NCI-H1048 (cell line): Measurements from ENCODE around the gene SORD.
"Not testable (repeated sequence)": the region's sequence is repeated elsewhere in the genome, so short reads cannot be mapped to it uniquely, and the experiment has no call there.

ENCODE experiments used
- DNase-seq: peaks from one replicate; lab custom pipeline; 2025; lab: John Stamatoyannopoulos, UW

The SORD gene

DNA sequence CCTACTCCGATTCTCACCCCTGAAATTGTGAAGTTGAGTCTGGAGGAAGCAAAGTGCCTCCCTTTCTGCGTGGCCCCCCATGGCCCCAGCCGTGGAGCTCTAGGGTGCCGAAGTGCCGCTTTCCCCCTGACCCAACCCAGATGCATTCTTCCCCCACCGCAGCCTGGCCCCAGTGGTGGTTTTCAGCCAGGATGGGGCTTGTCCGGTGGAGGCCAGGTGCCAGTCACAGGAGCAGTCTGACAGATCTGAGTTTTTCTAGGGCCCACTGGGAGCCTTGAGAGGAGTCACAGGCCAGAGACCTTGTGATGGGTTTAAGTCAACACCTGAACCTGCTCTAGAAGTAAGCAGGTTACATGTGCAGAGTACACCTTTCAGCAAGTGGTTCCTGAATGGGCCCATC, 39.3 kb downstream of the SORD start:
- DNase-seq: not testable (repeated sequence)

DNA sequence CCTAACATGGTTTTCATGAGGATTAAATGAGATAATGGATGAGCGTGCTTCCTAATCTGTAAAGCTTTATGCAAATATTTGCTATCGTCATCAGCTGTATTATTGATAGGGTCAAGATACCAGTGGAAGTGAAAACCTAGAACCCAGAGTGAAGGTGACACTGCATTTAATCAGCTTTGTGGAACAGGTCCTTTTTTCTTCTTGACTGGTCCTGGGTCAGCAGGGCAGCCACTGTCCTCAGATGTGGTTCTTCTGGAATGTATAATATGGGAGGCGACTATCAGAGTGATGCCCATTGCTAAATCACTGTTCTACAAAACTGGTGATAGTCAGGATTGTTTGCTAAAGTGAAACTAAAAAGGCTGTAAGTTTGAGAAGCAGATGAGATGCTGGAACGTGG, 41.4 kb downstream of the SORD start:
- DNase-seq: no peak

DNA sequence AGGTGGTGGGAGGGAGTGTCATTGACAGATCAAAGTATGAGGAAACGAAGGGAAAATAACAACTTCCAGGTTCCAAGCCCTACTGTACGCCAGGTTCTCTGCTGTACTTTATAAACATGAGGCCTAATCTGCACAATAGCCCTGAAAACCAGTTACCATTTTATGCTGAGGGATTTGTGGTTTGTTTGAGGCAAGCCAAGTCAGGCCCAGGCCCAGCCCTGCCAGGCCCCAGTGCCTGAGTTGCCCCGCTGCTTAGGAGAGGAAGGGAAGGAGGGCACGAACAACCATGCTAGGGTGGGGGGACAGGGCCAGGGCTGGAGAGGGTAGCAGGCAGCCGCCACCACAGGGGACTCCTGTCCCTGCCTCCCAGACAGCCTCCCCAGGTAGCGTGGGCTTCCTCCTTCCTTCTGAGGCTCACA, 47.0 kb downstream of the SORD start:
- DNase-seq: not testable (repeated sequence)

DNA sequence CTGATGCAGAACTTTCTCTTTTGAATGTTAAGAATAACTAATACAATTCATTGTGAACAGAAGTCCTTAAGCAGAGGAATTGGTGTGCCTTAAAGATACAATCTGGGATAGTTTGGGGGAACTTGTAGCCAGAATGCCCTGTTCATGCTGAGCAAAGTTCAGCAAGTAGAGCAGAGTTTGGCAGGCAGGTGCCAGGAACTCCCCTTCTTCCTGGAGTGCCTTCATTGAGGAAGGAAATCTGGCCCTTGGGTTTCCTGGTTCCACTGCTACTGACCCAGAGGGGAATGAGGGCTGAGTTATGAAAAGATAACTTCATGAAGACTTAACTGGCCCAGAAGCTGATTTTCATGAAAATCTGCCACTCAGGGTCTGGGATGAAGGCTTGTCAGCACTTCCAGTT, 50.6 kb downstream of the SORD start:
- DNase-seq: not testable (repeated sequence)

DNA sequence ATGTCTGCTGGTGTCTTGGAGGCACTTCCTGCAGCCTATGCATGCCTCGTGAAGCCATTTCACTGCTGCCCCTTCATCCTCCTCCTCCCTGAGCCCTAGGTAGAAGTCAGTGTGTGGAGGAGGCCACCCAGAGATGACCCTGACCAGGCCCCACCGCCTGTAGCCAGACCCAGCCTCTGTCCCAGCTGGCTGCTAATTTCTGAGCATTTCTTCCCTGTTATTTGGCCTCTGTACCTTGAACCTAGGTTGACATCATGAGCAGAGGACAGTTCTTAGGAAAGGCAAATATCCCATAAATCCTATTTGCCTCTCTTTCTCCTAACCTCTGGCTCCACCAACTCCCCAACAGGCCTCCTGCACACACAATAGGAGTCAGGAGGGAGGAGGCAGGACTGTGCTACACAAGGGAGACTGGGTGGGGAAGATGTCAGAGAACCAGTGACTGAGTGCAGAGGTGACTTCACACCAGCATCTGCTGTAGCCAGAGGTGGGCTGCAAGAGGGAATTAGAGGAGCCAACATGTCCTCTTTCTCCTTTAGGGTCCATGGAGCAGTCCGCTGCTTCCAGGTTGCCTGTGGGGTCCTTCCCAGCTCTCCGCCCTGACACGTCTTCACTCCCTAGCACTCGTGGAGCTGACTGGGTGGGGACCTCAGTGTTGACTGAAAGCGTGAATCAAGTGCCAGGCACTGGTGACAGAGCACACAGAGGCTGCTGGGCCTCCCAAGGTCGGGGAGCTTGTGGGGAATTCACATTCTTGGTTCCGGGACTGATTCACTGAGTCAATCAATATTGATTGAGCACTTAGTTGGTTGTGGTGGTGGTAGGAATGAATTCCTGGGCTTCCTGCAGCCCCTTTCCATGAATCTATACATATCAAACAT, 52.7 kb downstream of the SORD start:
- DNase-seq: not testable (repeated sequence)

DNA sequence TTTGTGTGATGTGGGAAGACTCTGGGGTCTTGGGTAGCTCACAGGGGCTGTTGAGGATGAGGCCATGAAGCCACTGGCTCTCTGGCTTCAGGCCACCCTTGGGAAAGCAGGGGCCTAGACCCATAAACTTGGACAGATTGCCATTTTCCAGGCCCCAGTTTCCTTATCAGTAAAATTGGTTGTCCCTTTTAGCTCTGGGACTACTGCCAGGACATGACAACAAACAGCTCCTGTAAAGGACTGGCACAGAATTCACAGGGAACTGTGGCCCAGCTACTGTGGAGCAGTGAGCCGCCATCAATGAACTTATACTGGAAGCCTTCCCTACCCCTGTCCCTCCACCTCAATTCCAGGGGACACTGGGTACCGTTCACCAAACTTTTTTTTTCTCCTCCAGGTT, 54.4 kb downstream of the SORD start:
- DNase-seq: not testable (repeated sequence)

DNA sequence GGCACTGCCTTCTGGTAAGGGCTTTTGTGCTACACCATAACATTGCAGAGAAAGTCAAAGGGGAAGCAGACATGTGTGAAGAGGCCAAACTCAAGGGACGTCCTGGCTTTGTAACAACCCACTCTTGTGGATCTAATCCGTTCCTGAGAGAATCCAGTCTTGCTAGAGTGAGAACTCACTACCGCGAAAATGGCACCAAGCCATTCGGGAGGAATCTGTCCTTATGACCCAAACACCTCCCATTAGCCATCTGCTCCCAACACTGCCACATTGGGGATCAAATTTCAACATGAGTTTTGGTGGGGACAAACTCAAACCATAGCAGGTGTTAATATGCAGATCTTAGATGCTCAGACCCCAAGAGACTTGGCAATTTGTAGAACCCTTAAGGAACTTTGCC, 56.2 kb downstream of the SORD start:
- DNase-seq: not testable (repeated sequence)

DNA sequence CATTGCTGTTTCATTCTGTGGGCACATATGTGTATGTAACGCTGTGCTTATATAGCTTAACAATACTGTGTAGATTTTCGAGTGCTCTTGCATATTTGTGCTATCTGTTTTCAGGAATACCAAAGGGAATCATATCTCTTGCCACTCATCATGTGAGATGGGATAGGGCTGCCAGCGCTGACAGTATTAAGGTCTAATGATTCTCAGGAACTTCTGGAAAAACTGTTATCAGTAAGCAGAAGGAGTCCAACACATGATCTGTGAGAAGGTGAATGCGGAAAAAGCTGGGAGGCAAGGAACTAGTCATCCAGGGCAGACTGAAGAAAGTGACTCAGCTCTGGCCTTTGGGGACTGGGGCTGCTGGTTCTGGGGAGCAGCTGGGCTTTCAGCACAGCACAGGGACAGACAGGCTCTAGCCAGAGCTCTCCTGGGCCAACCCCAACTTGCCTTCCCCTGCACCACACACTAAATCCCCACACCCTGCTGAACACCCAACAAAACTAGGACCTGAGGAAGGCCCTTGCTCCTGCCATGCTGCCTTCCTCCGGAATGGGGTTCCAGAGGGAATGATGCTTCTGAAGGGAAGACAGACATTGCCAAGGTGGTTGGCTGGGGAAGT, 56.7 kb downstream of the SORD start:
- not testable (repeated sequence) for DNase-seq

DNA sequence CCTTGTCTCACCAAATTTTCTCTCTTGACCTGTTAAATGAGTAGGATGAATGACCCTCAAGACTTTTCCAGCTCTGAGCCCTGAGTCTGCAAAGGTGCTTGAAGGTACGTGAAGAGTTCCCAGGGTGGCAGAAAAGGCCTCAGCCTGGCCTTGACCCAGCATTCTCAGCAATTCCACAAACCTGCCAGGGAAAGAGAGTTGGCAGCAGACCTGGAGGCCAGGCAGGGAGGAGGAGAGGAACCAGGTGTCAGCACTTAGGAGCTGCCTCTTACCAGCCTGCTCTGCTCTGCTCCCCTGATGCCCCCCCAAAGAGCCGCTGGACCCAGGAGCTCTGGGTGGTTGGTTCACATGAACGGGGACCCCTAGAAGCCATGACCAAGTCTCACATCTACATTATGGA, 57.6 kb downstream of the SORD start:
- not testable (repeated sequence) for DNase-seq

DNA sequence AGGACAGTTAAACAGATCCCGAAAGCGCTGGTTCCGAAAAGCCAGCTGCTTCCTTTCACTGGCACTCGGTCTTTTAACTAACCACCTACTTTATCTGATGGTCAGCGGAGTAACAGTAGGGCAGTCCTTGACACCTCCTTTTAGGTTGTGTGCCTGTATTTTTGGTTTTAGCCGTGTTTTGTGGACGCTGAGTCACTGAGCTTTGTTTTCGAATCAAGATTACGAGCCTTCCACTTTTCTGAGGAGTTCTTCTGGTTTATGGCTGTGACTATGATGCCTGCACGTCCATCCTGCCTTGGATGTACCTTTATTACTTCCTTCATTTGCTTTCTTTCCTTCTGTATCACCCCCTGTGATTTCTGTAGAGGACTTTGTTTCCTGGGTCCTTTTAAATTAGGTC, 59.4 kb downstream of the SORD start:
- not testable (repeated sequence) for DNase-seq

DNA sequence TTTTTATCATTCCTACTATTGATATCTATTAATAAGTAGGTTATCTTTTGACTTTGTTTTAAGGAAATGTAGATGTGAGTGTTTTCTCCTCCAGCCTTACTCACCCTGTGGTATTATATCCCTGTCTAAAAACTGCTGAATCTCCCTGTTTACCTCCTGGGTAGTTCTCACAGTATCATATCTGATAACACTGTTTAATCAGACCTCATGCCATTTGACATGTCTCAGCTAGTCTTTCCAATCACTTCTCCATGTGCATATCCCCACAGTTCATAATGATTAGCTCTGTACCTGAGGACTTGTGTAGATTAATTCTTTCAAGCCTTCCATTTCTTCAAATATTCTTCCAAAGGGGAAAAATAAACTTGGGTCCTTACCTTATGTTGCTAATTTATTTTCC, 60.2 kb downstream of the SORD start:
- no peak for DNase-seq

DNA sequence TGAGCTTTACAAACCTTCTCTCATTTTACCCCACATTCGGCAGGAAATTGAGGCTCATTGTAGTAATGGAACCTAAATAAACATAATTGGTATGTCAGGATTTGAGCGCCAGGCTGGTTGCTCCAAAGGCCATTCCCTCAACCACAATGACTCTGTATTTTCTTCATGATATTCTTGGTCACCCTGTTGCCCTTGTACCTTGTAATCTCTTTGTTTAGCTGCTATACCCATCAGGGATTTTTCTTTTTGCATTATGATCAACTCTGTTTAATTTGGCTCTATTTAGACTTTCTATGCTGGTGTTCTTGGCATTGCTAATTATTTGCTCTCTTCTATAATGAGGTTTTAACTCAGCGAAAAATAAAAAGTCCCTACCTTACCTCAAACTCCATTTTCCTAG, 61.2 kb downstream of the SORD start:
- no peak for DNase-seq

DNA sequence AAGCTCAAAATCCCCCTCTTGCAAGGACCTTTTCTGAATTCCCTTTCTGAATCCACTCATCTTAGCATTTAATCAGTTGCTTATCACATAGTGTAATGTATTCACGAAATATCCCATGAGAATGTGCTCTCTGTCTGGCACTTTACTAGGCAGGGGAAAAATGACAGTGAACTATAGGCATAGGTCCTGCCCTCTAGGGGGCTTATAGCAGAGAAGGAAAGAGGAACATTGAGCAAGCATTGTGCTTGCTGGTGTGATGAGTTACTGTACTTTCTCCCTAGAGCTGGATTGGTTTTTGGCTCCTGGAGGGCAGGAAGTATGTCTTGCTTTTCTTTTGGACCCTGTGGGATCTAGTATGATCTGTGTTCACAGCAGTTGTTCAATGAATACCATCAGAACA, 64.5 kb downstream of the SORD start:
- DNase-seq: no peak

DNA sequence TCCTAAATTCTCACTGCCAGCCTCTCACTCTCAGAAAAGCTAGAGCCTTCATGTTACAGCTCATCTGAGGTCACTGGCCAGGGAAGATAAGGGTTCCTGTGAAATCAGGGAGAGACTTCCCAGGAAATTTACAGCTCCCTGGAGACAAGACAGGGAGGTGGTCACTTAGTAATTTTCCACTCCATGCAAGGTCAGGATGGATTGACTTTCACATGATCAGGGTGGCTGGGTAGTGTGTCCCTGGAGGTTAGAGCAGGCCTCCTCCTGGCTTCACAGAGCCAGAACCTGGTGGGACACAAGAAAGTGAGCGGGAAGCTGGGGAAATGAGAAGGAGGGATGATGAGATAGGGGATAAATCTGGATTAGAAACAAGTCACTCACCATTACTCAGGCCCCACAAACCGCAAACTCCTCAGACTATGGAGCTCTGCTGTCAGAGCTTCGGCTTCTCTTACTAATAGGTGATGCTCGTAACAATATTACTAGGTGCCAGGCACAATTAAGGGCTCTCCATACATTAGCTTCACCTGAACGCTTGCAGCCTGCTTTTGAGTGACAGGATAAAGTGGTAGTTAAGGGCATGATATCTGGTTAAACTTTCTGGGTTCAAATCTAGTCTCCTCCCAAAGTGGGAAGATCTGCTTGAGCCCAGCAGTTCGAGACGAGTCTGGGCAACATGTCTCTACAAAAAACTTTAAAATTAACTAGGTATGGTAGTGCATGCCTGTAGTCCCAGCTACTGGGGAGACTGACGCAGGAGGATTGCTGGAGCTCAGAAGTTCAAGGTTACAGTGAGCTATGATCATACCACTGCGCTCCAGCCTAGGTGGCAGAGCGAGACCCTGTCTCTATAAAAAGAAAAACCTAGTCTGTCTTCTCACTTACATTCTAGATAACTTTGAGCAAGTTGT, 66.1 kb downstream of the SORD start:
- DNase-seq: no peak

DNA sequence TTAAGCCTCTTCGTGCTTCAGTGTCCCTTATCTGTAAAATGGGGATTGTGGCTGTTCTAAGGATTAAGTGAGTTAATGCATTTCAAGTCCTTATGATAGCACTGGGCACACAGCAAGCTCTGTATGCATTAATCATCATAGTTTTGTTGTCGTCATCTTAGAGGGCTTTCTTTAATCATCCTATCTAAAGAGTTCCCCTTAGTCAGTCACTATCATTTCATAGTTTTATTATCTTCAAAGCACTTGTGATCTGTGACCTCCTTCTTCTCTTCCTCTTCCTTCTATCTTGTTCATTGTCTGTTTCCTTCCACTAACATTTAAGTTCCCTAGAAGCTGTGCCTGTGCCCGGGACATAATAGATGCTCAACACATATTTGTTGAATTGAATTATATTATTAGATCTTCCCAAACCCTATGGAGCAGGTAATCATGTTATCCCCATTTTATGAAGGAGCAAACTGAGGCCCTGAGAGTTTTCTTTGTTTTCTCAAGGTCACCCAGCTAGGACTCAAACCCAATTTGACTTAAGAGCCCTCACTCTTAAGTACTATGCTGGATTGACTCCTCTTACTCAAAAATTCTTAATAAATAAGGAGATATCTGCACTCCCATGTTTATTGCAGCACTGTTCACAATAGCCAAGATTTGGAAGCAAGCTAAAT, 66.8 kb downstream of the SORD start:
- DNase-seq: no peak

DNA sequence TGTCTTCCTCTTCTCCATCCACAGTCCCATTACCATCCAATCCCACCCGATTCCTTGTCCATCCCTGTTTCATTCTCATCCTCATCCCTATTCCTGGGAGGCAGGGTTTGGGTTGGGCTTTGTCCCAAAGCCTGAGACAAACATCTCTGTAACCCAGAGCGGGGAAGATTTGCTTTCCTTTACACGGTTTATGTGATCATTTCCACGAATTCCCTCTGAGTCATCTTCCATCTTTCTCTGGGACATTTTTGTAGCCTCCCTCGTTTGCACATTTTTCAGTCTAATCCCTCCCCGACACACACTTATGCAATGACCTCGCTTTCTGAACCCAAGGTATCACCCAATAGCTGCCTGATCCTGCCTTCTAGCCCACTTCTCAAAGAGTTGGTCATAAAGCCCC, 68.2 kb downstream of the SORD start:
- no peak for DNase-seq

DNA sequence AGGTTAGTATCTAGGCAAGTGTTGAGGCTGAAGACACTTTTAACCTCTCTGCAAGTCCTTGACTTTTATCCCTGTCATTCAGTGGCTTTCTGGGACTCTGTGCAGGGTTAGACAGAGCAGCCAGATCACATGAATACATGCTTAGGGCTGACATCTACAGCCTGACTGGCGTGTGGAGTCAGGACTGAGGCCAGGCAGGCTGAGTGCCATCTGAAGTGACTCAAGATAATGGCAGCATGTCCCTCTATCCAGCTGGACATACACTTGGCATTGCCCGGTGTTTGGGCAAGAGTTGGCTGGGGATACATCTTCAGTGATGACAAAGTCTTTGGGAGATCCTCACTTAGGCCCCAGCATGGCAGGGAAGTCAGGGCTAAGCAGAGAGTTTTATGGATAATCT, 68.6 kb downstream of the SORD start:
- no peak for DNase-seq

DNA sequence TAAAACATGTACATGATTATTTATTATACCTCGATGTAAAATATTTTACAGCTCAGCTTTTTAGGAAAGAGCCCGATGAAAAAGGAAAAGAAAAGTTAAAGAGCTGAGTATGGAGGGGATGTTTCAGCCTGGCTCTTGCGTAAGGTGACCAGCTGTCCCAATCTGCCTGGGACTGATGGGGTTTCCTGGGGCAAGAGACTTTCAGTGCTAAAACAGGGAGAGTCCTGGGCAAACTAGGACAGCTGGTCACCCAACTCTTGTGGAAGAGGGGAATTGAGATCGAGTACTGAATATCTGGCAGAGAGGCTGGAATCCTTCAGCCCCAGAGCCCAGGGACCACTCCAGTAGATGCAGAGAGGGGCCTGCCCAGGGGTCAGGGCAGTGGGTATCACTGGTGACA, 70.0 kb downstream of the SORD start:
- no peak for DNase-seq

DNA sequence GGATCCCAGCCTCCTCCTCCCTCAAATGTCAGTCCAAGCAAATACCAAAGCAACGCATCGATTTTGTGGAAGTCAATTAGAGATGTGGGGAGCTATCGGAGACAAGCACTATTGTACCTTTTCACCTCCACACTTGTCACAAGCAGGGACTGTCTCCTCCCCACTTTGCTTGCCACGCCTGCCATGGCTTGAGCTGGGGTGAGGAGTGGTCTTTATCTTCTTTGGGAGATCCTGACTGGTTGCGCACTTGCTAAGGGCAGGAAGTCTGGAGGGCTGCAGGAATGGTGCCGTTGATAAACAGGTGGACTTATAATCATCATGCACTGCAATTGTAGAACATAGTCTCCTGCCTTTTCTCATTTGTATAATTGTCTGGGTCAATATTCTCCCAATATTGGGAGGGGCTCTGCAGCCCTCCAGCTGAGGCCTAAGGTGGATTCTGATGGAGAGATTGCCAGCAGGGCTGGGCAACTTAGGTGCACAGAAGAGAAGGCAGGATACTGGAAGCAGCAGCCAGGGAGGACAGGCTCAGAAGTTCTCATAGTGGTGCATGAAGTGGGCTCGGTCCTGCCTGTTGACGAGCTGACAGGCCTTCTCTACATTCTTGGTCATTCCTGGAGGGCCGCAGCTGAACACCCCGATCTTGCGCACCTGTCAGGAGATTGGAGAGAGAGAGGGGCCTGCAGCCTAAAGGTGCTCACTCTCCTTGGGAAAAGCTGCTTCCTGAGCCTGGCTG, 70.8 kb downstream of the SORD start:
- DNase-seq: no peak

DNA sequence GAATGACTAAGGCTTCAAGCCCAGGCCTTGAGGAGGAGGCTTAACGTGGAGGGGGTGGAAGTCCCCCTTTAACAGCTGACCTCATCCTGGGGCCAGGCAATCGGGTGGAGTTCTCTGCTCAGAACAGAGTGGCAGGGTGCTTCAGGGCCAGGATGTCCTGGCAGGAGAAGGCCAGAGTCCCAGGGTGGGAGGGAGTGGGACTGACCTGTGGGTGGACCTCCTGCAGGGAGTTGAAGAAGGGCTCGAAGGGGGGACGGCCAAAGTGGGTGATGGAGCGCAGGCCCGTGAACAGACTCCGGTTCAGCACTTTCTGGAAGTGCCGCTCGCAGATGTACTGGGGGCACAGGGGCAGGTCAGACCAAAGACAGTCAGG, 71.3 kb downstream of the SORD start:
- no peak for DNase-seq

DNA sequence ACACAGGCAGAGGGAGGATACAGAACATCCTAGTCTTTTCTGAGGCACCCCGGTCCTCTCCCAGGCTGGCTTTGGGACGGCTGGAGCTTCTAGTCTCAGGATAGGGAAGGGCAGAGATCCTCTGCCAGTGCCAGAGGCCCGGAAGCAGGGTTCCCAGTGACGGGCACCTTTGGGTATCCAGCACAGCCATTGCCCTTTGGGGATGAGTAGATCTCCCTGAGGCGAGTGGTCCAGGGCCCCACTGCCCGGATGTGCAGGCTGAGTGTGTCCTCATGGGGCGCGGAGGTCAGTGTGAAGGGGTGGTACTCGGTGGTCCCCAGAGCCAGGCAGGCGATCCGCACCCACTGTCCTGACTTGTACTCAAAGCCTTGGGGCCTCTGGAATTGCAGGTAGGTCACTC, 72.7 kb downstream of the SORD start:
- no peak for DNase-seq
